Epidermal melanocyte (primary cell): ENCODE results near the gene GPC2.
"Not testable (repeated sequence)": the region's sequence is repeated elsewhere in the genome, so short reads cannot be mapped to it uniquely, and the experiment has no call there.

ENCODE experiments used
- DNase-seq: peaks from one replicate; pipeline ENCODE4 v3.0.0; 2011; ENCODE audit warnings: low spot score; ENCODE audit not compliant: insufficient read length

Gene GPC2

DNA sequence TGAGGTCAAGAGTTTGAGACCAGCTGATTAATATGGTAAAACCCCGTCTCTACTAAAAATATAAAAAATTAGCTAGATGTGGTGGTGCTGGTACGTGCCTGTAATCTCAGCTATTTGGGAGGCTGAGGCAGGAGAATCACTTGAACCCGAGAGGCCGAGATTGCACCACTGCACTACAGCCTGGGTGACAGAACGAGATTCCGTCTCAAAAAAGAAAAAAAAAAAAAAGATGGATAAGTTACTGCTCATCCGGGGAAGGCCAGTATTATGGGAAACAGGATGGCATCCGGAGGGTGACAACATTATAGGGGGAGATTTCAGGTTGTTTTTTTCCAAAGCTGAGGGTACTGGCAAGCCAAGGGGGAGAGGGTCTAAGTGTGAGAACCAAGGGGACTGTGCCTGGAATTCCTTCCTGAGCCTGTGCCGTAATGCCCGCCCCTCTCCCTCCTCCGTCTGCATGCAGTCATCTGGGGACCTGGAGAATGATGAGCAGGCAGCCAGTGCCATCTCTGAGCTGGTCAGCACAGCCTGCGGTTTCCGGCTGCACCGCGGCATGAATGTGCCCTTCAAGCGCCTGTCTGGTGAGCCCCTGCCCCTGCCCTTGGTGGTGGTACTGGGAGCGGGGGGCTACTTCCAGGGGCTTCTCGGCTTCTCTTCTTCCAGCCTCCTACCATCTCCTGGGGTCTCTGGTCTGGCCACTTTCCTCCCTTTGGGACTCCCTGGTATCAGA lies 24.1 kb downstream of the GPC2 start:
- DNase-seq = no peak

DNA sequence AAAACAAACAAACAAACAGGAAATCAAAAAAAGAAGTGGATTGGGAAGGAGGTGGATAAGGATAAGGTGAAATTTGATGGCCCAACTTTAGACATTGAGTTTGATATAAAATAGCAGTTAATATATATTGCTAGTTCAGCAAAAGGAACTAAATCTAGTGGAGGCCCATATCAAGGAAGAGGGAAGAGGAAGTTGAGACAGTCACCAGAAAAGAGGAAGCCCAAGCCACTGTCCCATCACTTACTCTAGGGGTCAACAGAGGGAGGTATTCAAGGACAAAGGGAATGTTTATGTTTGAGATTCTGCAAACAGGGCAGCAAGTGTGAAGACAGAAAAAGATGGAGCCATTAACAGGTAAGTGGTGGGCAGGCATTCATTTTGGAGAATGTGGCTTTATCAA lies 24.8 kb downstream of the GPC2 start:
- no peak for DNase-seq

DNA sequence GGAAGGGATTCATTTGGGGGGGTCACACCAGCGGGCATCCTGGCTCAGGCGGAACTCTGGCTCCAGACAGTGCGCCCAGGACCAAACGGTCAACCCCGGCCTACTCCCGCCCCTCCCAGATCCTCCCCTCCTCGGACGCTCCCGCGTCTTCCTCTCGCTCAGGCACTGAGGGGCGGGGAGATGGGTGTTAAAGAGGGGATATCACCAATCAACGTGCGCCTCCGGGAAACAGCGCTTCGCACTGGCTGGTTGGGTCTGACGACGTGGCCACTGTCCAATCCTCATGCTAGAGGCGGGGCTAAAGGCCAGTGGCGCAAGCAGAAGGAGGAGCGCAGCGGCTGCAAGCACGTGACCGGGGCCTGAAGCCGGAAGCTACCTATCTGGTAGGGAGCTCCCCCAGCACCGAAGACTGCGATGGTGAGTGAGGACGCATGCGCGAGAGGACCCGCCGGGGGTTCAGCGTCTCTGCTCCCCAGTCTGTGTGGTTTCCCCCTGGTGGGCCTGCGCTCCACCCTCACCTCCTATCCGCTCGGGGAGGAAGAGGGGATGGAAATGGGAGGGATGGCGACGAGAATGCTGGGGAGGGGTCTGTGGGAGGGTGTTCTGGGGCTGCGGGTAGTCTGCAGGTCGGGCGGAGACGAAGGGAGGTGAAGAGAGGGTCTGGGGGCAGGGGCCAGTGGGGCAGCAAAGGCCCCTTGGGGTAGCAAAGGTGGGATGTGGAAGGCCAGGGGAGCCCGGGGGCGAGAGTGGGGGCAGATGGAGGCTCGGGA lies 28.4 kb downstream of the GPC2 start, which contains the start of gene LAMTOR4:
Gene LAMTOR4 (plus strand): TSS at position 360 of the 770 bp plus-strand sequence. CDS start 55 bp downstream, at position 415.
- peak; percentile 97 for DNase-seq

GRCh38 chr7:100148225-100148558 lies 29.0 kb downstream of the GPC2 start:
- no peak for DNase-seq

DNA sequence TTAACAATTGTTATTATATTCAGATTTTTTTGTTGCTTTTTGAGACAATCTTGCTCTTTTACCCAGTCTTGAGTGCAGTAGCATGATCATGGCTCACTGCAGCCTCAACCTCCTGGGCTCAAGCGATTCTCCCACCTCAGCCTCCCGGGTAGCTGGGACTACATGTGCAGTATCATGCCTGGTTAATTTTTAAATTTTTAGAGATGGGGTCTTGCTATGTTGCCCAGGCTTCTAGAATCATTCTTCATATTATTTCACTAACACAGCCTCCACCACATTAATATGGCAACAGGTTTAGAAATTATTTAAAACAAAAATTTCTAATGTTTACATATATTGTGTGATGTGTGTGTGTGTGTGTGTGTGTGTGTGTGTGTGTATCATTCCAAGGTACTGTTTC lies 29.9 kb downstream of the GPC2 start:
- DNase-seq = no peak

DNA sequence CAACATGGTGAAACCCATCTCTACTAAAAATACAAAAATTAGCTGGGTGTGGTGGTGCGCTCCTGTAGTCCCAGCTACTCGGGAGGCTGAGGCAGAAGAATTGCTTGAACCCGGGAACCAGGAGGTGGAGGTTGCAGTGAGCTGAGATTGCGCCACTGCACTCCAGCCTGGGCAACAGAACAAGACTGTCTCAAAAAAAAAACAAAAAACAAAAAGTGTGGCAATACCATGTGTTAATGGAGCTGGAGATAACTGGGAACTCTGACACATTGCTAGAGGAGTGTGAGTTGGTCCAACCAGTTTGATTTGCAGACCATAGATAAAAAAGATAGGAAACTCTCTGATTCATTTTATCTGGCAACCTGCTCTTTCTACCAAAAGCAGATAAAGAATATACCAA lies 30.8 kb downstream of the GPC2 start:
- DNase-seq = not testable (repeated sequence)

DNA sequence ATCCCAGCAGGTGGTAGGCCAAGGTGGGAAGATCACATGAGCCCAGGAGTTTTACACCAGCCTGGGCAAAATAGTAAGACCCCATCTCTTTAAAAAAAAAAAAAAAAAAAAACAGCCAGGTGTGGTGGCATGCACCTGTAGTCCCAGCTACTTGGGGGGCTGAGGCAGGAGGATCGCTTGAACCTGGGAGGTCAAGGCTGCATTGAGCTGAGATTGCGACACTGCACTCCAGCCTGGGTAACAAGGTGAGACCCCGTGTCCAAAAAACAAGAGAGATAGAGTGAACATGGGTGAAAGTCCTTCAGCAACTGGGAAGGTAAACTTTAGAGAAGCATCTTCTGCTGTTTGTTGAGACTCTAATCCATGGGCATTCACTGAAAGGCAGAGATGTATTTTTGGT lies 34.7 kb downstream of the GPC2 start:
- no peak for DNase-seq

DNA sequence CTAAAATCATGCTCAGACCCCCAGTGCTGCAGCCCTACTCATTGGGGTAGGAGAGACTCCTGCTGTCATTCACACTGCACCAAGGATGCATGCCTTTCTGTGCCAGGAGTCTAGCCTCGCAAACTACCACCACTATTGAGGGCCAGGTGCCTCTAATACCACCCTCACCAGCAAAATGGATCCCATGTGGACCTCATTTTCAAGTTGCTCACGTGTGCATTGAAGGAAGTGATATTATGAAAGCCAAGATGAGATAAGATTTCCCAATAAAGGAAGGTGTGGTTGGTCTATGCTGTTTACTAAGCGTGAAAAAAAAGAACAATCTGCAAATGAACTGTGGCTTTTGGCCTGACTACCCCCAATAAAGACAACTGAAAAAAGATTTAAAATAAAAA lies 35.6 kb downstream of the GPC2 start:
- DNase-seq = no peak

GRCh38 chr7:100137851-100138760 lies 39.1 kb downstream of the GPC2 start:
- no peak for DNase-seq

DNA sequence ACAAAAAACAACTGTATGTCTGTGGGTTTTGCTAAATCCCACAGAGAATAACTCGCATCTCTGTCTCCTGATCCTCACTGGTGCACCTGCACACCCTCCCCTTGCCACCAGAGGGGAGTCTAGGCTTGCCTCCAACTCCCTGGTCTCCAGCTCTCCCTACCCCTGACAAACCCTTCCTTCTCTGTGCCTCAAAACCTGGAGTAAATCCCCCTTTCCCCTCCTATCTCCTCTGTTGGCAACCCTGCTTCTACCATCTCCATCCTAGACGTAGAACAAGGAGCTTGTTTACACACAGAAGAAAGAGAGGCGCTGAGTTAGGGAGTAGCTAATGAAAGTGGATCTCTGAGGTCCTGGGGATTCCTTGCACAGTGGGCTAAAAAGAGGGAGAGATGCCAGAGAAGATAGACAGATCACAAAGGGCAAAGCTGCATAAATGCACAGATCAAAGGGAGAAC lies 44.5 kb downstream of the GPC2 start:
- DNase-seq = peak; percentile 71

DNA sequence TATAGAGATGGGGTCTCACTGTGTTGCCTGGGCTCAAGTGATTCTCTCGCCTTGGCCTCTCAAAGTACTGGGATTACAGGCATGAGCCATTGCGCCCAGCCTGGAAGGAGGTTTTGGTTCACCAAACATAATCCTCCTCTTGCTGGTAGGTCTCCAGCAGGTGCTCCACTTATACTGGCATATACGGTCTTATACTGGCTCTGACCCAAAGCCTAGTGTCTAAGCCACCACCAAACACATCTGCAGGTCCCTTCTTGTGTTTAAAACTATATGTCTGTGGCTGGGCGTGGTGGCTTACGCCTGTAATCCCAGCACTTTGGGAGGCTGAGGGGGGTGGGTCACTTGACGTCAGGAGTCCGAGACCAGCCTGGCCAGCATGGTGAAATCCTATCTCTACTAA lies 45.1 kb downstream of the GPC2 start:
- DNase-seq = no peak

DNA sequence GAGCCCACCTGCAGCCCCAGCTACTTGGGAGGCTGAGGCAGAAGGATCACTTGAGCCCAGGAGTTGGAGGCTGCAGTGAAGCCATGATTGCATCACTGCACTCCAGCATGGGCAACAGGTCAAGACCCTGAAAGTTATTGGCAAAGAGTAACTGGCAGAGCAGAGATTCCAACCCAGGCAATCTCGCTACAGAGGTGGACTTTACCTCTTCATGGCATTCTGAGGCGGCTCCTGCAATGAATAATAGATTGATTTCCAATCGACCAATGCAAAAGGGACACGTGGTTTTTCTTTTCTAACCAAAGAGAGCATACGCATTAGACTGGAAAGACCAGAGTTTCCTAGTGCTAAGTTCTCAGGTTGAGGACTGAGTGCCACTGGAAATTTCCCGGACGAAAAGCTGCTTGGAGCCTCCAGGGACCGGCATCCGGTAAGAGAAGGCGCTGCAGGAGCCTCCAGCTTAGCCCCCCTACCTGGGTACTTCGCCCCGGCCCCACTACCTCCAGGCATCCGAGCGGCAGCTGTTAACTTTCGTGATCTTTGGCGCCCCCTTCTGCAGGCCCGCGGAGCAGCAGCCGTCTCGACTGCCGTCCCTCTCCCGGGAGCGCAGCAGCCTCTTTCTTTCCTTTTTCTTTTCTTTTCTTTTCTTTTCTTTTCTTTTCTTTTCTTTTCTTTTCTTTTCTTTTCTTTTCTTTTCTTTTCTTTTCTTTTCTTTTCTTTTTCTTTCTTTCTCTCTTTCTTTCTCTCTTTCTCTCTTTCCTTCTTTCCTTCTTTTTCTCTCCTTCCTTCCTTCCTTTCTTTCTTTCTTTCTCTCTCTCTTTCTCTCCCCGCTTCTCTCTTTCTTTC lies 46.4 kb downstream of the GPC2 start:
- peak; percentile 65 for DNase-seq

DNA sequence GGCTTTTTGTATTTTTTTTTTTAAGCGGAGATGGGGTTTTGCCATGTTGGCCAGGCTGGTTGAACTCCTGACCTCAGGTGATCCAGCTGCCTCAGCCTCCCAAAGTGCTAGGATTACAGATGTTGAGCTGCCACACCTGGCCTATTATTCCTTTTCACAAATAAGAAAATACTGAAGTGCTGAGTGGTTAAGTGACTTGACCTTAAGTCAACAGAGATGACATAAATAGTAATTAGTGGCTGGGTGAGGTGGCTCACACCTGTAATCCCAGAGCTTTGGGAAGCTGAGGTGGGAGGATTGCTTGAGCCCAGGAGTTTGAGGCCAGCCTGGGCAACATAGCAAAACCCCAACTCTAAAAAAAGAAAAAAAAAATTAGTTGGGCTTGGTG lies 47.0 kb downstream of the GPC2 start:
- DNase-seq = not testable (repeated sequence)

DNA sequence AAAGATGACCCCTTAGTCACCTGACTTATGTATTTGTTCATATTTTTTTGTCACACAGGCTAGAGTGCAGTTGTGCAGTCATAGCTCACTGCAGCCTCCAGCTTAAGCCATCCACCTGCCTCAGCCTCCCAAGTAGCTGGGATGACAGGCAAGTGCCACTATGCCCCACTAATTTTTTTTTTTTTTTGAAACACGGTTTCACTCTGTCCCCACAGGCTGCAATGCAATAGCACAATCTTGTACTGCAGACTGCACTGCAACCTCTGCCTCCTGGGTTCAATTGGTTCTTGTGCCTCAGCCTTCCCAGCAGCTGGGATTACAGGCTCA lies 48.6 kb downstream of the GPC2 start:
- no peak for DNase-seq

GRCh38 chr7:100127866-100128636 lies 49.1 kb downstream of the GPC2 start:
- no peak for DNase-seq

- DNase-seq = peak; percentile 88
Observed at GRCh38 chr7:100126931-100127865, 50.0 kb downstream of the GPC2 start, which contains the start of gene MBLAC1. Gene MBLAC1, plus strand, starts transcription at chr7:100126967. Its CDS starts 429 bp downstream, at chr7:100127396.

GRCh38 chr7:100126239-100126930 lies 50.8 kb downstream of the GPC2 start:
- DNase-seq = no peak
